ENCODE results near the gene KRTAP5-9.
"Not testable (repeated sequence)": the region's sequence is repeated elsewhere in the genome, so short reads cannot be mapped to it uniquely, and the experiment has no call there.

The KRTAP5-9 gene

GRCh38 chr11:71563406-71563805, 15.2 kb downstream of the KRTAP5-9 start:
- no peak for DNase-seq

- no peak for DNase-seq
Observed at GRCh38 chr11:71564430-71564829, 16.2 kb downstream of the KRTAP5-9 start.

- no peak for DNase-seq
Observed at GRCh38 chr11:71565263-71565662, 17.0 kb downstream of the KRTAP5-9 start, which contains the start of gene KRTAP5-10. KRTAP5-10 (plus strand) TSS chr11:71565563; CDS start chr11:71565588, 25 bp downstream.

- no peak for DNase-seq
Observed at GRCh38 chr11:71566081-71566620, 17.9 kb downstream of the KRTAP5-9 start.

GRCh38 chr11:71566626-71567599, 18.7 kb downstream of the KRTAP5-9 start:
- not testable (repeated sequence) for DNase-seq

GRCh38 chr11:71567633-71568032, 19.4 kb downstream of the KRTAP5-9 start:
- not testable (repeated sequence) for DNase-seq

- no peak for DNase-seq
Observed at GRCh38 chr11:71568704-71569349, 20.6 kb downstream of the KRTAP5-9 start.

GRCh38 chr11:71571101-71571850, 23.1 kb downstream of the KRTAP5-9 start:
- DNase-seq, result not testable (repeated sequence)

GRCh38 chr11:71572811-71573210, 24.6 kb downstream of the KRTAP5-9 start:
- no peak for DNase-seq

- no peak for DNase-seq
Observed at GRCh38 chr11:71574418-71574817, 26.2 kb downstream of the KRTAP5-9 start.

GRCh38 chr11:71575723-71576424, 27.7 kb downstream of the KRTAP5-9 start:
- no peak for DNase-seq

- DNase-seq, result not testable (repeated sequence)
Observed at GRCh38 chr11:71576688-71577465, 28.7 kb downstream of the KRTAP5-9 start.

GRCh38 chr11:71577469-71578004, 29.3 kb downstream of the KRTAP5-9 start:
- DNase-seq, result no peak

GRCh38 chr11:71579513-71579912, 31.3 kb downstream of the KRTAP5-9 start:
- not testable (repeated sequence) for DNase-seq

- DNase-seq, result no peak
Observed at GRCh38 chr11:71580057-71581003, 32.1 kb downstream of the KRTAP5-9 start.

- no peak for DNase-seq
Observed at GRCh38 chr11:71581826-71582225, 33.6 kb downstream of the KRTAP5-9 start.

- no peak for DNase-seq
Observed at GRCh38 chr11:71582309-71582895, 34.2 kb downstream of the KRTAP5-9 start, which contains the start of gene KRTAP5-11. KRTAP5-11 (minus strand) TSS chr11:71582875; CDS start chr11:71582837, 38 bp downstream.

- not testable (repeated sequence) for DNase-seq
Observed at GRCh38 chr11:71582969-71583368, 34.7 kb downstream of the KRTAP5-9 start.

- DNase-seq, result not testable (repeated sequence)
Observed at GRCh38 chr11:71585673-71586072, 37.5 kb downstream of the KRTAP5-9 start.
